HFFc6 (cell line): ENCODE results near the gene RWDD1. TPM values are rescaled to one million over a fixed set of nuclear protein-coding genes. Genes with fewer than 3 reads are reported as not detected.

Experiments
- DNase-seq: peaks from one replicate; pipeline ENCODE4 v3.0.0-alpha.2; 2018
- H3K27ac Mint-ChIP-seq: 2 replicates; pipeline ENCODE4 v1.8.0; 2020; ENCODE audit warnings: mild to moderate bottlenecking, mixed read lengths
- H3K27me3 Mint-ChIP-seq: 2 replicates; pipeline ENCODE4 v1.8.0; 2021; ENCODE audit warnings: mild to moderate bottlenecking, moderate library complexity, mixed read lengths; ENCODE audit not compliant: insufficient read depth
- H3K36me3 Mint-ChIP-seq: 2 replicates; pipeline ENCODE4 v1.8.0; 2021; ENCODE audit warnings: low read depth, mixed read lengths
- H3K4me1 Mint-ChIP-seq: 2 replicates; pipeline ENCODE4 v1.8.0; 2020; ENCODE audit warnings: low read depth, mixed read lengths
- H3K4me3 Mint-ChIP-seq: 2 replicates; pipeline ENCODE4 v1.8.0; 2020; ENCODE audit warnings: mild to moderate bottlenecking, moderate library complexity, mixed read lengths
- H3K9me3 Mint-ChIP-seq: 2 replicates; pipeline ENCODE4 v1.8.0; 2020; ENCODE audit warnings: mild to moderate bottlenecking, mixed read lengths
- total RNA-seq, 6 experiments: library from RNA; stranded (reverse); fragmentation: NEBNext Ultra II Directional; extraction: Animal tissue kit (Norgen Biotek cat#: 25700); gene quantifications; 2 replicates in 1 of 6; 3 replicates in 5 of 6; pipeline ENCODE4 v1.2.3, GENCODE V29; 2021
- TF ChIP-seq, protein P1 (sequence below): fragments of 200-600 bp; sonication (generic); IDR thresholded peaks from 2 replicates; pipeline ENCODE4 v1.5.0; 2021; ENCODE audit warnings: antibody characterized with exemption, mild to moderate bottlenecking

The RWDD1 gene
- total RNA-seq, 6 experiments from 2014 or later = 77.9 to 90.4 (median 86.5) TPM

DNA sequence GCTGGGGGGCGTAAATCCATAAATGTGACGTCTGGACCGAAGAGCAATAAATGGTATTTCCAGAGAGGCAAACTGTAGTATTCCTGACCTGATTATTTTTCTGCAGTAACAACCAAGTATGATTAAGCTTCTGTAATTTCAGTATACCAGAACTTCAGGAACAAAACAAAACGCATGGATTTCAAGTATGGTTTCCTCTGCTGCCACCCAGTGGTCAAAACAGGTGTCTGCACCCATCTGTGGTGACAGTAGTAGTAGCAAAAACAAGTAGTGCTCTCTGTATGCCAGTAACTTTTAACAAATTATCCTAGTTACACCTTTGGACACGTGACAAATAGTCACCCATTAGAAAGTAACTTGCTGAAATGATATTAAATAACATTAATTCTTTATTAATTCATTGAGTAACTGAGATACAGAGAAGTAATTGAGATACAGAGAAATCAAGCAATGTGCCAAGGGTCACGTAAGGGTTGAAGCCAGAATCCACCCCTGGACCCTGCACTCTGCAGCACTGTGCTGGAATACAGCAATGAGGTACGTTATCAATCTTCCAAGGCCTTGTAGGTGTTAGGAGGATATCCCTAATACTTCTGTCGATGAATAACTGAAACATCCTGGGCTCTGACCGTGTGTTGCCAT lies 9.8 kb upstream of the RWDD1 start:
- H3K27ac Mint-ChIP-seq = peak overlapping the region; percentile 8
- no peaks in the 10 kb centered on the region for H3K9me3 Mint-ChIP-seq

DNA sequence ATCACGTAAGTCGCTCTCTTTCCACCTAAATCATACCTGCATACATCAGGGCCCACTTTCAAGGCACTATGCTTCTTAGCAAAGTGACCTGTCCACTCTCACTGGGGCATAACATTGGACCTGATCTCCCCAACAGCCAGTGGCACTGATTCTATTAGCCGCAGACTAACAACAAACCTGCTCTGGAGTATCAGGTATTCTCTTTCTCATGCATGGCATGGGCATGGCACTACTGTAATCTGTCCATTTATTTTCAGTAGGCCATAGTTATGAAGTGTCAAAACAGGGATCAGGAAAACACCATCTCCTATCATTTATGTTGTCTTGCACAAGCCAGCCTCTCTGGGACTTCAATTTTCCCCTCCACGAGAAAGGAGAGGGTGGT lies 9.3 kb upstream of the RWDD1 start:
- TF ChIP-seq, protein P1, sequence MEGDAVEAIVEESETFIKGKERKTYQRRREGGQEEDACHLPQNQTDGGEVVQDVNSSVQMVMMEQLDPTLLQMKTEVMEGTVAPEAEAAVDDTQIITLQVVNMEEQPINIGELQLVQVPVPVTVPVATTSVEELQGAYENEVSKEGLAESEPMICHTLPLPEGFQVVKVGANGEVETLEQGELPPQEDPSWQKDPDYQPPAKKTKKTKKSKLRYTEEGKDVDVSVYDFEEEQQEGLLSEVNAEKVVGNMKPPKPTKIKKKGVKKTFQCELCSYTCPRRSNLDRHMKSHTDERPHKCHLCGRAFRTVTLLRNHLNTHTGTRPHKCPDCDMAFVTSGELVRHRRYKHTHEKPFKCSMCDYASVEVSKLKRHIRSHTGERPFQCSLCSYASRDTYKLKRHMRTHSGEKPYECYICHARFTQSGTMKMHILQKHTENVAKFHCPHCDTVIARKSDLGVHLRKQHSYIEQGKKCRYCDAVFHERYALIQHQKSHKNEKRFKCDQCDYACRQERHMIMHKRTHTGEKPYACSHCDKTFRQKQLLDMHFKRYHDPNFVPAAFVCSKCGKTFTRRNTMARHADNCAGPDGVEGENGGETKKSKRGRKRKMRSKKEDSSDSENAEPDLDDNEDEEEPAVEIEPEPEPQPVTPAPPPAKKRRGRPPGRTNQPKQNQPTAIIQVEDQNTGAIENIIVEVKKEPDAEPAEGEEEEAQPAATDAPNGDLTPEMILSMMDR = no peak
- H3K4me3 Mint-ChIP-seq = no peak overlapping the region
- no peaks in the 10 kb centered on the region for H3K27me3 Mint-ChIP-seq
- peaks cover 100% of the 10 kb centered on the region for H3K4me1 Mint-ChIP-seq
- peak overlapping the region; percentile 83 for H3K27ac Mint-ChIP-seq
- H3K36me3 Mint-ChIP-seq = no peaks in the 10 kb centered on the region
- H3K9me3 Mint-ChIP-seq = no peaks in the 10 kb centered on the region
- DNase-seq = no peak

More for the DNA sequence above, 9.8 kb upstream of the RWDD1 start:
- peak; percentile 77 for DNase-seq
- Mint-ChIP-seq H3K4me1 (peaks cover 100% of the 10 kb centered on the region), H3K27me3 (no peaks in the 10 kb centered on the region), H3K4me3 (no peak overlapping the region), H3K36me3 (no peaks in the 10 kb centered on the region)
- TF ChIP-seq, protein P1 = peak; percentile 99

DNA sequence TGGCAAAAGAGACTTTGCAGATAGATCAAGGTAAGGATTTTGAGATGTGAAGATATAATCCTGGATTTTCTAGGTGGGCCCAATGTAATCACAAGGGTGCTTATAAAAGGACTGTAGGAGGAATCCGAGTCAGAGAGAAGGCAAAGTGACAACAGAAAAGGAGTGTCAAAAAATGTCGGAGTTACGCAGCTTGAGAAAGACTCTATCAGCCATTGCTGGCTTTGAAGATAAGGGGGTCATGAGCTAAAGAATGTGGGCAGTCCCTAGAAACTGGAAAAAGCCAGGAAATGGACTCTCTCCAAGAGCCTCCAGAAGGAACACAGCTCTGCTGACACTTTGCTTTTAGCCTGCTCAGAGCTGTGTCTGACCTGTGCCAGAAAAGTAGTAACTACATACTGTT lies 8.7 kb upstream of the RWDD1 start:
- H3K27me3 Mint-ChIP-seq = no peaks in the 10 kb centered on the region
- no peaks in the 10 kb centered on the region for H3K9me3 Mint-ChIP-seq
- H3K4me3 Mint-ChIP-seq = peak overlapping the region; percentile 25; the same call in 1 of the 2 replicates
- H3K4me1 Mint-ChIP-seq = peaks cover 100% of the 10 kb centered on the region
- H3K36me3 Mint-ChIP-seq = no peaks in the 10 kb centered on the region
- TF ChIP-seq, protein P1 = no peak
- no peak for DNase-seq
- H3K27ac Mint-ChIP-seq = peak overlapping the region; percentile 83

DNA sequence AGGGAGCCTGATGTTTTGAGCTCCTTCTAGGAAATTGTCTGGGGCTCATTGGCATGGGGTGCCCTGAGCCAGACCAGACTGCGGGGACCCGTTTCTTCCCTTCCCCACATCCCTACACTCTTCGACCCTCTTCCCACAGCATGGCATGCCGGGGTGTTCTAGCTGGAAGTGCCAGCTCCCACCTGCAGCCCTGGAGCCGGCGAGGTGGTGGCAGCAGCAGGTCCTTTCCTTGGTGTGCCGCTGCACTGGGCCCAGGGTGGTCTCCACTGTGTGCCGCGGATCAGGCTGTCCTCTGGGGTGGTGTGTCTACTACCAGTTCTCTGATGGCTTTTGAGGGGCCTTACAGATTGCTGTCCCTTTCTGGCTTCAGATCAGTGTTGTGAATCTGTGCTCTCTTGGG lies 7.5 kb upstream of the RWDD1 start:
- peak overlapping the region; percentile 94 for H3K27ac Mint-ChIP-seq
- H3K4me3 Mint-ChIP-seq = peak overlapping the region; percentile 66
- no peaks in the 10 kb centered on the region for H3K9me3 Mint-ChIP-seq
- TF ChIP-seq, protein P1 = no peak; the same call in 1 of the 2 replicates
- DNase-seq = no peak
- H3K4me1 Mint-ChIP-seq = peaks cover 100% of the 10 kb centered on the region
- H3K36me3 Mint-ChIP-seq = peaks cover 2% of the 10 kb centered on the region; the same call in 1 of the 2 replicates
- no peaks in the 10 kb centered on the region for H3K27me3 Mint-ChIP-seq

DNA sequence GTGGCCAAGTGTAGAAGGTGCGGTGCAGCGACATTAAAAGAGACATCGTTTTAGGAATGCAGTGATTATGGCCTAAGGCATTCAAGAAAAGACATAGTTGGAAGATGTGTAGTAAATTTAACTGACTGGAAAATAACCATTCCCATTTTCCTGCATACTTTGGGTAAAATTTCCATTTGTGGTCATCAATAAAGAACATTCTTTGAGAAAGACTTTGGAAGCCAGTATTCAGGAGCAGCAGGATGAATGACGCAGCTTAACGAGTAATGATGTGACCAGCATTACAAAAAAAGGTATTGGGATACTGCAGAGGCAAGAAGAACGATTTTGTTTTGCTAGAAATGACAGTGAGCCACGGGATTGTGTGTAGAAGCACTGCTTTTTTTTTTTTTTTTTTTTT lies 7.0 kb upstream of the RWDD1 start:
- no peaks in the 10 kb centered on the region for H3K9me3 Mint-ChIP-seq
- peaks cover 100% of the 10 kb centered on the region for H3K4me1 Mint-ChIP-seq
- H3K27ac Mint-ChIP-seq = peak overlapping the region; percentile 94
- DNase-seq = peak; percentile 83
- H3K27me3 Mint-ChIP-seq = no peaks in the 10 kb centered on the region
- peak overlapping the region; percentile 66 for H3K4me3 Mint-ChIP-seq
- TF ChIP-seq, protein P1 = no peak; the same call in 1 of the 2 replicates
- H3K36me3 Mint-ChIP-seq = peaks cover 5% of the 10 kb centered on the region; the same call in 1 of the 2 replicates
